HG03025 (cell line): Measurements from ENCODE around the gene CAMK1D.
"Not testable (repeated sequence)": the region's sequence is repeated elsewhere in the genome, so short reads cannot be mapped to it uniquely, and the experiment has no call there.

Experiments used
- ATAC-seq: cut with Tn5 transposase; IDR thresholded peaks from one replicate; pipeline ENCODE4 v1.9.1; 2021; ENCODE audit warnings: mild to moderate bottlenecking, moderate library complexity; ENCODE audit not compliant: unreplicated experiment, low FRiP score

The CAMK1D gene

DNA sequence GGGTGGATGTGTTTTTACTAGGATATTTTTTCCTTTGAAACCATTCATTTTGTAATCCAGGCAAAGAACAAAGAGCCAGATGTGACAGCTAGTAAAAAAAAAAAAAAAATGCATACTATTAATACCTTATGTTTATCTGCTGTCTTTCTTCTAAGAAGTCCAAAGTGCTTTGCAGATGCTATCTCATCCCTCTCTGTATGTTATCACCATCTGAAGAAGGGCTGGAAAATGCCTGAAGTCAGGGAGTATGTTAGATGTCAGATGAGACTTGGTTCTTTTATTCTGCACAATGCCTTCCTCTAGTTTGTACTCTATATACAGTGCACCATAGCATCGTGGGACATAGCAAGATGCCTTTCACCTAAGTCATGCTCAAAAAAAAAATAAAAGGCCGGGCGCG lies 10.4 kb upstream of the CAMK1D start:
- no peak for ATAC-seq

DNA sequence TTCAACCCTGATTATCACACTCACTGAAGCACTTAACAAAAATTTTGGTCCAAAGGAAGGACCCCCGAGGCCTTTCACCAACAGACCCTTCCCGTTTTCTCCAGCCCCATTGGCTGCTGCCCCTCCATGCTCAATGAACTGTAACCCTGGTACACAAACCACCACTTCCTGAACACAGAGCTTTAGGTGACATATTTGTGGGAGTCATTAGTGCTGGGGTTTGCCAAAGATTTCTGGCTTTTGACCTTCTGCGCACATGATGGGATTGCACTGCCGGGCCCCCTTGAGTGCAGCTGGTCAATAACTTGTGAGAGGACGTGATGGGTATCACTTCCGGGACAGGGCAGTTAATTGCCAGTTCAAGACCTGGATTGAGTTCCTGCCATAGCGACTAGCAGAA lies 9.0 kb upstream of the CAMK1D start:
- ATAC-seq, result no peak

DNA sequence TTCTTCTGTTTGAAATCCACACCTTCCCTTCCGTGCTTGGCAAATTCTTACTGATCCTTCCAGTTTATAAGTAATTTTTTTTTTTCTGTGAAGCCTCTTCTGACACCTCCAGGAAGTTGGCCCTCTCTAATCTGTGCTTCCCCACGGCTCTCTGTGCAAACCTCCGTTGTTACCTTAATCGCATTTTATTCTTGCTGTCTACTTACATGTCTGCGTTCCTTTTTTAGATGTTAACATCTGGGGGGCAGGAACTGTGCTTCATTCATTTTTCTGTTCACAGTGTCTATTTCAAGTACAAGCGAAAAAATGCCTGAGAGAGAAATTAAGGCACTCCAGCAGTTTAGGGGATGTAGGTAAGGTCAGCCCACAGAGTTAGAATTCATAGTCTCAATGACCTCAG lies 8.4 kb upstream of the CAMK1D start:
- ATAC-seq, result no peak

DNA sequence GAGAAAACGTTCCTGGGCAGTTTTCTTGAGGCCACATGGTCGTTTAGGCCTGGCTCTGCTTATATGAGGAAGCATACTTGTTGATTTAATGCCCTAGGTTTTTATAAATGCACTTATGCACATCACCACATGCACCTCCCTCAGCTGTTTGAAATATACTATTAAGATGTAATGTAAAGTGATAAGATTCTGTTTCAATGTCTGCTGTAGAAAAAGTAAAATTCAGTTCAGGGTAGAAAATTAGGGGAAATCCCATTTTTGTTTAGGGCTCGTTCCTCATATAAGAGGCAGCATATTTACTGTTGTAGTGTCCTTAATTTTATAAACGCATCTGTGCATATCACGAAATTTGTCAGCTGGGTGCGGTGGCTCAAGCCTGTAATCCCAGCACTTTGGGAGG lies 7.8 kb upstream of the CAMK1D start:
- no peak for ATAC-seq

DNA sequence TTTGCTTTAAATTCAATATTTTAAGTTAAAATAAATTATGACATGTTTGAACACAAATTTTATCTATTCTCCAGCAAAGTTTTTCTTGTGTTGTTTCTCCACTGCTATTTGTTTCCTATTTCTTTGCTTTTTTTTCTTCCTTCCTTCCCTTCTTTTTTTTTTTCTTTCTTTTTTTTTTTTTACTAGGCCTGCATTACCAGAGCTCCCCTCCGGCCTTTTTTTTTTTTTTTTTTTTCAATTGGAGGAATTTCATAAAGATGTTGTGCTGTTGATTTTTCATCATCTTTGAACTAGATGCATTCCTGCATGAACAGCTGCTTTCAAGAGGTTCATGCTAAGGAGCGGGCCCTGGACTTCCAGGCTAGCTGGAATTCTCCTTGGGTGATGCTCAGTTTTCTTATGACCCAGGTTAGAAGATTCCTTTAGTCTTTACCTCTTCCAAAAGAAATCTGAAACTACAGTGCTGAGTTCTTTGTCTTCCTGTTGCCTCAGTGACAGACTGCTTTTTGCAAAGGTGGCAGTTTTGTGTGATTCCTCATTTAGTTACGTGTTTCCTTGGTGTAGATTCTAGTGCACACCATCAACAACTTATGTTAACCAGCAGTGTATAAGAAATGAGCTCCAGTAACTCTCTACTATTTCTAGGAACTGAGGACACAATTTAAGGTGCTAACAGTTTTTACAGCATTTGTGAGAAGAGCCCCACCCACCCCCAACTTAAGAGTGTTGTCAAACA lies 4.8 kb upstream of the CAMK1D start:
- ATAC-seq, result no peak

DNA sequence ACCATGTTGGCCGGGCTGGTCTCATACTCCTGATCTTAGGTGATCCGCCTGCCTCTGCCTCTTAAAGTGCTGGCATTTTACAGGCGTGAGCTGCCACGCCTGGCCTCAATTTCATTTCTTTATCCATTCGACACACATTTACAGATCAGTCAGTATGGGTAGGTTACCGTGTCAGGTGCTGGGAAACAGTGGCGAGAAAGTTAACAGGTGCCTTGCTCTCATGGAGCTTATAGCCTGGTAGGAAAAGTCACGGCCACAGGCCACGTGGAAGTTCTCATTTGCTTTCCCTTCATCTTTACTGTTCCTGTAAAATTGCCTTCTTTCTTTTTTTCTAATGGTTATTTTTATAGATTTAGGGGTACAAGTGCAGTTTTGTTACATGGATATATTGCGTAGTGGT lies 2.6 kb upstream of the CAMK1D start:
- ATAC-seq, result no peak

DNA sequence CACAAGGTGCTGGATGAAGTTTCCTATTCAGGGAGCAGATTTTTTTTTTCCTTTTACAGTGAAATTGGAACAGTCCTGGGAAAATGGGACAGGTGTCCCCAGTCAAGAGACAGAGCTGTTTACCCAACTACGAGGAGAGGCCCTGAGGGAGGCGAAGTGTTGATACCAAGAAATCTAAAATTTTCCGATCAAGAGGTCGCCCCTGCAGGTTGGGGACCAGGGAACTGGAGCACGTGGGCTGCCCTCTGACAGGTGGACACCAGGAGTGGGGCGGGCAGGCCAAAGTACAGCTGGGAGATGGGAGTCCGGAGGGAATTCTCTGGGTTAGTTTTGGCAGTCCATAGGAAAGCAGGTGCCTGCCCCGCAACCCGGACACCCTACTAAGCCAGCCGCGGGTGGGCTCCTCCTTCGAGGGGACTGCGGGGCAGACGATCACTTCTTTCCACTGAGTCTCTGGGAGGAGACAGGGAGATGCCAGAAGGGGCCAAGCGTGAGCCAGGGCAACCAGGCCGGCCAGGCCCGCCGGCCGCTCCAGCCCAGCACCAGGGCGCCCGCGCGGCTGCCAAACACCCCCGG lies 965 bp upstream of the CAMK1D start:
- no peak for ATAC-seq

DNA sequence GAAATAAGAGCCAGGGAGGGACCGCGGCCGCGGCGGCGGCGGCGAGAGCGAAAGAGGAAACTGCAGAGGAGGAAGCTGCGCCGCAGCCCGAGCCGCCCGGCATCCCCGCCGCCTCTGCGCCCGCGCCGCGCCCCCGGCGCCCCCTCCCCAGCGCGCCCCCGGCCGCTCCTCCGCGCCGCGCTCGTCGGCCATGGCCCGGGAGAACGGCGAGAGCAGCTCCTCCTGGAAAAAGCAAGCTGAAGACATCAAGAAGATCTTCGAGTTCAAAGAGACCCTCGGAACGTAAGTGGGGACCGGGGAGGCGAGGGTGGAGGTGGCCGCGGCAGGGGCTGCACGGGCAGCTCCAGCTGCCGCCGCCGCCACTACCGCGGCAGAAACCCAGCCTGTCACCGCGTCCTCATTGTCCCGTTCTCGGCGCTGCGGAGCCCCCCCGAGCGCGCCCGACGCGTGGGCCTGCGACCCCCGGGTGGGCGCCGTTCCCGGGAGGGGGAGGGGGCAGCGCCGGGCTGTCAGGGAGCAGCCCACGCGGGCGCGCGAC lies 351 bp downstream of the CAMK1D start:
- no peak for ATAC-seq

DNA sequence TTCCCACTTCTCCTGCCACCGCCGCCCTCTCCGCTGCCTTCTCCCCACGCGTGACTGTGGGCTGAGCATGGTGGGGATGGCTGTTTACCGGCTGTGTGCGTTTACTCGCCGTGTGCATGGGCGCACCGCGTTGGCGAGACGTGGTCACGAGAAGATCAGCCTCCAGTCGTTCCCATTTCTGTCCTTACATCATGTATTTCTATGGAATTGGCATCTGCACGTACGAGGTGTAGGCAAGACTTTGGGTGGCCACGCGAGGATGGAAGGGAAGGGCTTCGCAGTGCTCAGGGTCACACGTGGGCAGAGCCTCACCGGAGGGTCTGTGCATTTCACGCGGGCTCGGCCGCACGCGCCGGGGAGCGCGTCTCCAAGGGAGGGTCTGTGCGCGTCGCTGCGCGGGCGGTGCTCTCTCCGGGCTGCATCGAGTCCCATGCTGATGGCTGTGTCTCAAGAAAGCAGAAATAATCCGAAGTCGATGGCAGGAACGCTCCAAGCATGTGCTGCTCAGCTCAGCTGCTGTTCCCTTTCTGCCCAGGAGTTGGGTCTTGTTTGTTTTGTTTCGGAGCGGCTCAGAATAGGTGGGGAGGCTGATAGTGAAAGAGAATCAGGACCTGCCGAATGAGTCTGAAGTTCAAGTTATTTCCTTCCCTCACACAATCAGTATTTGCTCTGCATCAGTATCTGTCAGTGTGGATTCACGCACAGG lies 973 bp downstream of the CAMK1D start:
- no peak for ATAC-seq

DNA sequence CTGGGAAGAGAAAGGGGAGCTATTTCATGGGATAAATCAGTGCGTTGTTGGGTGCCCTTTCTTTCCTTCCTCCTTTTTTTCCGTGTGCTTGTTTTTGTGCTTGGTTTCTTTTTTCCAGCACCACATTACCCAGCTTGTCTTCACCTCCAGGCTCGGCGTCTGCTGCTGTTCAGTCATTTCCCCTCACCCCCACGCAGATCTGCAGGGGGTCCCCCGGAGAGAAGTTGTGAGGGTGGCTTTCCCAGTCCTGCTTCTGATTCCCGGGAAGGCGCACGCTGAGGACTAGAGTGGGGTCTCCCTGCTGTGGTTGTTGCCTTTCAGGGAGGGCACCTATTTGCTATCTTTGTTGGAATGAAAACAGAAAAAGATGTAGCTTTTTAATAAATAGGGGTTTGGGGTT lies 1.6 kb downstream of the CAMK1D start:
- no peak for ATAC-seq

DNA sequence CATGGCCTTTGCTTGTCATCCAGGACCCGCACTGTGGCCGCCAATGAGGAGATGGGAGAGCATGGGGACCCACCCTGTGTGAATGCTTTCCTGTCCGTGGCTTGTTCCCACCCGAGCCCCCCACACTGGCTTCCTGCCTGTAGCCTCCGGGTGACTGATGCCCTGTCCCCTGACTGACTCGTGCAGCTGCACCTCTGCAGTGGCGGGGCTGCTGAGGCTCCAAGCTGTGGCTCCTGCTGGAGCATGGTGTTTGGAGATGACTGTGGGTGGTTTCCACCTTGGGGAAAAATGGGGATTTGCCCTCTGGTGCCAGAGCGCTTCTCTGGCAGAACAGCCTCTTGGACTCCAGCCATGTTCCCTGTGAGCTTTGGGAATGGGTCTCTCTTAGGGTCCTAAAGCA lies 2.1 kb downstream of the CAMK1D start:
- ATAC-seq, result no peak

DNA sequence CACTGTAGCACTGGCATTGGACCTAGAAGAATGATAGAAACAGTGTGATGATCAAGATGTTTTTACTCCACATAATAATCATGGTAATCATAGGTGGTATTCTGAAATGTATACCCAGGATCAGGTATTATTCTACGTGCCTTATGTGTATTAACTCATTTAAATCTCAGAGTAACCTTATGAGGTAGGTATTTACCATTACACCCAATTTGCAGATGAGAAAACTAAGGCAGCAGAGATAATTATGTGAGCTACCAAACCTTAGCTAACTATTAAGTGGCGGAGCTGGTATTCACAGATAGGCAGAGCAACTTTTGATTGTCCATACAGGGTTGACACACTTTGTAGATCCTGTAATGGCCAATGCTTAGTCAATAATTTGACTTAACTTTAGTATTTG lies 2.5 kb downstream of the CAMK1D start:
- ATAC-seq, result no peak

DNA sequence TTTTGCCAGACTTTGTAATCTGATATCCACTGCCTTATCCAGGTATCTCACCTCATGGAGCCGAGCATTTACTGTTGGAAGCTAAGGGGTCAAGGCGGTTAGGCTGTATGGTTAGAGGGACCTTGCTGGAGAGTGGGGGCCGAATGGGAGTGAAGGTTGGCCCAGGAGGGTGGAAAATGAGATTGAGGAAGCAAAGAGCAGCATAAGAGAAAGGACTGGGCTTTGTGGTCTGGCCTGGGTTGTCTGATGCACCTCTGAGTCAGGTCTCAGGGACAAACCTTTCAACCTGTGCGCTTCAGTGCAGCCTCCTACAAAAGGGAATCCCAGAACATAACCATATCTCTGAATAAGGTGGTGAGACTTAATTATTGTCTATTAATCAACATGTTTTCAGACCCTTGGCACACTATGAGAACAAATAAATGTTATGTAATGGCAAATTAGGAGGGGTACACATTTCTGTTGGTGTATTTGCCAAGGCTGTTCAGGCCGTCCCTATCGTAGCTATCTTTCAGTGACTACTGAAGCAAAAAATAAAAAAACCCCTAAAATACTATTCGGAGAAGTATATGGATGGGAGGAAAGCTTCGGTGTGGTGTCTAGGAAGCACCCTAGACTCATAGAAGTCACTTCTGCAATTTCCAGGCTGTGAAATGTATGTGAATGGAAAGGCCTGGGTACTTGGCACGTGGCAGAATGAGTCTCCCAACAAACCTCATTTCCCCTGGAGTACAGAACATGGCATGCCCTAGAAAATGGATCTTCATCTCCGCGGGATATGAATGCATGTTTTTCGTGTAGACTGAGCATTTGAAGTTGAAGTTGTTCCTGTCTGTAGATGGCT lies 4.3 kb downstream of the CAMK1D start:
- ATAC-seq, result no peak

DNA sequence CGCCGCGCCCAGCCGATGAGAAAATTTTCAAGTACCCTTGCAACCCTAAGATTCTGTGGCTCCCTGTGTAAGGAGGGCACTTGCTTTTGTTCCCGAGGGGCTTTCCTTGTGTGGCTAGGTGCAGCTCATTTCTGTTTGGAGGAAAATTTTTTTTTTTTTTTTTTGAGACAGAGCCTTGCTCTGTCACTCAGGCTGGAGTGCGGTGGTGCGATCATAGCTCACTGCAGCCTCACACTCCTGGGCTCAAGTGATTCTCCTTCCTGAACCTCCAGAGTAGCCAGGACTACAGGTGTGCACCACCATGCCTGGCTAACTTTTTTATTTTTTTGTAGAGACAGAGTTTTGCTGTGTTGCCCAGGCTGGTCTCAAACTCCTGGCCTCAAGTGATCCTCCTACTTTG lies 5.3 kb downstream of the CAMK1D start:
- not testable (repeated sequence) for ATAC-seq

DNA sequence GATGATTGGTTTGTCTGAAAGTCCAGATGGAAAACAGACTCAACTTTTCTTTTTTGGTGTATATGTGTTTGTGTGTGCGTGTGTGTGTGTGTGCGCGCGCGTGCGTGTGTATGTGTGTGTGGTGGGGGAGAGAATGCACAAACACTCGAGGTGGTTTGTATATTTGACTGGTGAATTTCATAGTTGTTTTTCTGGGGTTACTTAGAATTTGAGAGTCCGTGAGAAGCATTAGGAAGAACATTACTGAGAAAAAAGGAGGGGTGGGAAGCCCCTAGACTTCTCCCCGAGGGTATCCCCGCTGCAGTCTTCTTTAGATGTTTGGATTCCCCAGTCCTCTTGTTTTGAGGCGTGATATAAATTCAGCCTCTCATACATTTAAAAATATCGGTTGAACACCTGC lies 6.0 kb downstream of the CAMK1D start:
- no peak for ATAC-seq

DNA sequence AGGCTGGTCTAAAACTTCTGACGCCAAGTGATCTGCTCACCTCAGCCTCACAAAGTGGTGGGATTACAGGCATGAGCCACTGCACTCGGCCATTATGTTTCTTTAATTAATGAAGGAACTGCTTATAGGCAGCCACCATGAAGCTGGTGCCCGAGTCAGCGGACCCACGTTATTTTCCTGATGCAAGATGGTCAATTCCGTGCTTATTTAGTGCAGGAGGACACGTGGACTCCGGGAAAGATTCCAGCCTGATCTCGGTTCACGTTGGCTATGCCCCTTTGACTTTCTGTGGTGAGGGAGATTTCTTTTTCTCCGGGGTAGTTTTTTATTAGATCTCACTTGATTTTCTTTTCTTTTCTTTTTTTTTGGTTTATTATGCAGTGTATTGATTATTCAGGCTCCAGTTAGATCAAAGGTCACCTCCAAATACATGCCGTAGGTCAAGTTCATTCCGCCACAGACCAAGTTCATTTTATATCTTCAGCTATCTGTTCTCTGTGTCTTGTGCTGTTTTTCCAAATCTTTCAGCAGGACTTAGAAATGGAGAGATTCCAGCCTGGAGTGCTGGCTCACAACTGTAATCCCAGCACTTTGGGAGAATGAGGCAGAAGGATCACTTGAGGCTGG lies 8.3 kb downstream of the CAMK1D start:
- ATAC-seq, result no peak

DNA sequence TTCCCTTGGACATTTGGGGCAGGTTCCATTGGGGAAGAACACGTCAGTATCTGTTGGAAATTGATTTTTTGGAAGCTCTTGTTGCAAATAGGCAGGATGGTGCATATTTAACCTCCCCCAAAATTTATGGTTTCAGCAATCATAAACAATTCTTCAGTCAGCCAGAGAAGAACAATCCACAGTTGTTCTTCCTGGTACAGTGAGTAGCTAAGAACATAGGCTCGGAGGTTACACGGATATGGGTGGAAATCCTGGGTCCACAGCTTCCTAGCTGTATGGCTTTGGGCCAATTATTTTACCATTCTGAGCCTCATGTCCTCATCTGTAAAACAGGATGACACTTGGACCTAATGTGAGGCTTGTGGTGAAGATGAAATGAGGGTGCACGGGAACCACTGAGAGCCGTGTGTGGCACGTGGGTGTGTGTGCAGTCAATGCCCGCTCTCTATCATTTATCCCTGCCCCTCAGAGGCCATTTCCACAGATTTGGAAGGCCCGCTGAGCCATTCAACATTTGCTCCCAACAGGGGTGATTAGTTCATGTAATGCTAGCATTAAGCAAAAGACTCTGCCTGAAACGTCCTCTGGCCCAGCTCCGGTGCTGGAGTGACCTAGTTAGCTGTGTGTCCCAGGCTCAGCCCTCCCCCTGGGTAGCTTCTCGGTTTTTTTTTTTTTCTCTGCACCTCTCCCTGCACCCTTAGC lies 9.7 kb downstream of the CAMK1D start:
- no peak for ATAC-seq

DNA sequence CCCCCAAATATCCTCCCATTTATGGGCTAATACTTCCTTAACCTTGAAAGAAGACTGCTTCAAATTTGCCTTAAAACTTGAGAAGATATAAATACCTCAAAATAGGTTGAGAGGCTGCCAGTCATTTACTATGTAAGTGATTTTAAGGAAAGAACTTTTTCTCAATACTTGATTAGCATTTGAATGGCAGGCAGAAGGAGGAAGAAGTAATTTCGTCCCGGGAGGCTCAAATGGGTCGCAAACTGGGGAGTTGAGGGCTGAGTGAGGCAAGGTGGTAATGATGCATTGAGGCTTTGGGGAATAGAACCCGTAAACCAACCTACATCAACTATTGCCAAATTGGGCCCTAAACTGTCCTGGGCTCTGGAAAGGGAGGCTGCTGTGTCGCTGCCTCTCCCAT lies 11.1 kb downstream of the CAMK1D start:
- no peak for ATAC-seq

DNA sequence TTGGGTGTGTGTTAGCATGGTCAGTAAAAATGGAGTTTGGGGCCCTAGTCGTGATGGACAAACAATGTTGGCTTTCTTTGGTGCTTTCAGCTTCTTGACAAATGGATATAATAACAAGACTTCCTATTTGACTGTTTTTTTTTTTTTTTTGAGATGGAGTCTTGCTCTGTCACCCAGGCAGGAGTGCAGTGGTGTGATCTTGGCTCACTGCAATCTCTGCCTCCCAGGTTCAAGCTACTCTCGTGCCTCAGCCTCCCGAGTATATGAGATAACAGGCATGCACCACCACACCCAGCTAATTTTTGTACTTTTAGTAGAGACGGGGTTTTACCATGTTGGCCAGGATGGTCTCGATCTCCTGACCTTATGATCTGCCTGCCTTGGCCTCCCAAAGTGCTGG lies 11.8 kb downstream of the CAMK1D start:
- not testable (repeated sequence) for ATAC-seq

DNA sequence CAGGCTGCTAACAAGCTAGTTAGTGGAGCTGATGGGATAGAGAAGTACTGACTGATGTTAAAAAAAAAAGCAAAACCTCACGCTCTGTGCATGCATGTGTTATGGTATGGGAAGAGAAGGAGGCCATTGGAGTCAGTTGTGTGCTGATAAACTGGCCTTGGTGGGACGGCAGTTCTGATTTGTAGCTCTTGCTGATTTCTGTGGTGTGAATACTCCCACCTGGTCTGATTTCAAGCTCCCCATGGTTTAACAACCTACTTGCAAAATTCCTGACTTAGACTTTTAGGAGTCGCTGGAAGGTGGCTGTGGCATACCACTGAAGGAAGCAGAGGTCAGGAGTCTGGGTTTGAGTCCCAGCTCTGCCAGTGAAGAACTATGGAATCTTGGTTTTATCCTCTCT lies 15.2 kb downstream of the CAMK1D start:
- no peak for ATAC-seq
